SIG-M5 (cell line): Measurements from ENCODE around the gene DRC3.

ENCODE experiments used
- DNase-seq: peaks from one replicate; lab custom pipeline; 2025; lab: John Stamatoyannopoulos, UW

DRC3 gene

DNA sequence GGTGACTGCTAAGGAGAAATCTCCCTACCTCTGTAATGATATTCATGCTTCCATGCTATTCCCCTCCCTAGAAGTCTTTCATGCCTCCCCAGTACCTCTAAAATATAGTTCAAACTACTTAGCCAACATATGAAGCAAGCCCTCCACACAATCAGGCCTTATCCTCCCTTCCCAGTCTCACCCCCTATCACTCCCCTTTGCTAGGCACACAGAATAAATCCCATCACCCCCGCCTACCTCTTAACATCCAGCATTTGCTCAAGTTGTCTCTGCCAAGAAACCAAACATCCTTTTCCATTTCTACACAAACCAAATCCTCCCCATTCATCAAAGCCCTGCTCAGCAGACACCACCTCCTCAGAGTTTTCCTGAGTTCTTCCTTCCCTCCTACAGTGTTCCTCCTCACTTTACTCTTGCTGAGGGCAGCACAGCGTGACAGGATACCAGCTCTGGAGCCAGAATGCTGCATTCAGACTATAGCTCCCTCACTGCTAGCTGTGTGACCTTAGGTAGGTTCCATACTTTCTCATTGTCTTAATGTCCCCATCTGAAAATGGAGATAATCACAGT lies 7.4 kb upstream of the DRC3 start:
- no peak for DNase-seq

DNA sequence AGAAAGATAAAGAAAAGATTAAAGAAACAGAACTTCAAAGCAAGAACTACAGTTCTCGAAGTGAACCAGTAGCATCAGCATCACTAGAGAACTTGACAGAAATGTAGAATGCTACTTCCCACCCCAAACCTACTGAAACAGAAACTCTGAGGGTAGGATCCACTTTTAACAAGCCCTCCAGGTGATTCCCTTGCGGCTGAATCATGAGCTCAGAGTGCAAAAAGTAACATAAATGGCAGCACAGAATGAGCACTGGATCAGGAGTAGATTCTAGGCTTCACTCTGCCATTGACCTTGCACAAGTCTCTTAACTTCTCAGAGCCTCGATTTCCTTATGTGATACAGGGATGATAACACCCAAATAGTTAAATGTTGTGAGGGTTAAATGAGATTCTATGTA lies 6.3 kb upstream of the DRC3 start:
- DNase-seq = no peak

DNA sequence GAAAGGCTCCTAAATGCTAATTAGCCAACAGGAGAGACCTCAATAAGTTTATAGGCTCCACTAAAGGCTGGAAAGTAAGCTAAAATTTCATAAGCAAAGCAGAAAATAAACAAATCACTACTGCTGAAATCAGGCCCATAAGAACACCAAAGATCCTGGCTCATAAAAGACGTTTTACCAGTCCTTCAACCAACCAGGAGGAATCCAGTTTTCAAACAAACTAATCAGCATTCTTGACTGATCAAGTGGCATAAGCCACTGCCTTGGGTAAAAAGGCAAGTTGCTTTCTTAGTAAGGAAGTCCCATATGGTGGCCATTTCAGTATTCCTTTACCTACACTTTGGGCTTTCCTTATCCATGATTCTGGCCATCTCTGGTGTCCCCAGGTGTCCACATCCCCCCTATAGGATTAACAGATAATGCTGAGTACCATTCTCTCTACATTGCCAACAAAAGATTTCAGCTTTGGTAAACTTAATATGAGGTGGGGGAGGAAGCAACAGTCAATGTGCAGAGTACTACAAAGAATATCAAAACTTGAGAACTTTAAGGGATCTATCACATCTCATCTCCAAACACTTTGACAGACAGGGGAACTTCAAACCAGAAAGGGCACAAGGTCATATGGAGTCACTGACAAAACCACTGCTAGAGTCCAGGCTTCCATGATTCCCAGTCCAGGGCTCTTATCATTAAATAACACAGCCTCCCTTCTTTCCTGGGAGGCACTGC lies 1.8 kb upstream of the DRC3 start:
- no peak for DNase-seq

DNA sequence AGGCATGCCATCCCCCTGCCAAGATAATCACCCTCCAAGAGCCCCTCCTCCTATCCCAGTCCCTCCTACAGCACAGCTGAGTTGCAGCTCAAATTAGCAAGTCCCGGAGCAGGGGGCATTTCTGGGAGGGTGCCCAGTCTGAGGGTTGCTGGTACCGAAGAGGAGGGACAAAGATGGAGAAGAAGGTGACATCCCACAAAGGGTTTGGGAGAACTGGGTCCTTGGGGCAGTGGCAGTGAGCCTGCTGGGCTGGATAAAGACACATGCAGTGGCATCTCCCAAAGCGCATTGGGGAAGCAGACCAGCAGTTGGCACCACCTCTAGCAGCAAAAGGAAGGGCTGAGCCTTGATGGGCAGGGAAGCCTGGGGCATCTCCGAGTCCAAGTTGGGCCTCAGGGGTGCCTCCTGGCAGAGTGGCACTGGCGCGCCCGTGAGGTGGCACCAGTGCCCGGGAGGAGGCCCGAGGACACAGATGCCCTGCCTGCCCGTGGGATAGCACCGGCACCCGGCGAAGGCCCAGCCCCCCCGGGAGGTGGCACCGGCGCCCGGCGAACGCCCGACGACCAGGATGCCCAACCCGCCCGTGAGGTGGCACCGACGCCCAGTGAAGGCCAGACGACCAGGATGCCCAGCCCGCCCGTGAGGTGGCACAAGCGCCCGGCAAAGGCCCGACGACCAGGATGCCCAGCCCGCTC lies 1.1 kb upstream of the DRC3 start:
- no peak for DNase-seq

DNA sequence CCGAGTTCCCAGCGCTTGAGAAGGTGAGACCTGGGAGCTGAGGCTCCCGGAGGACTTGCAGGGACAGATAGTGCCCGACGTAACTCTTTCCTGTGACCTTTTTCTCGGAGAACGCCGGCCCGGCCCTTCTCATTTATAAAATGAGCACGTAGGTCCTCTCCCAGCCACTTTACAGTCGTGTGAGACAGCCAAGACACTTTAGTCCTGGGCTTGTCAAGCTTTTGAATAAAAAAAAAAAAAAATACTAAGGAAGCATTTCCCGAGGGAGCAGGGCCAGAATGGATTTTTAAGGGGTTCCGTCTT lies 241 bp downstream of the DRC3 start:
- DNase-seq = no peak

DNA sequence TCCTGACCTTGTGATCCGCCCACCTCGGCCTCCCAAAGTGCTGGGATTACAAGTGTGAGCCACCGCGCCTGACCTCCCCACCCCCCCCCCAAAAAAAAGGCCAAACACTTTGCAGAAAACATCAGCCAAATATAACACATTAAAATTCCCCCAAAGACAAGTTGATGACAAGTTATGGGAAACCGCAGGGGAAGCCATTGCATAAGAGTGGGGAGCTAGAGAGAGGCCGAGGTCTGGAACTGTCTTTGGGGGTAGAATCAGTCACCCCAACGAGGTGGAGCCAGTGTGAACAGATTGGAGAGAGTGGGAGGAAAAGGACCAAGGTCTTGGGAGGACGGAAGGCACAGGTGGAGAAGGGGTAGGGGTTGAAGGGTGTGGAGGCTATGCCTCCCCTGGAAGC lies 2.8 kb downstream of the DRC3 start:
- no peak for DNase-seq

DNA sequence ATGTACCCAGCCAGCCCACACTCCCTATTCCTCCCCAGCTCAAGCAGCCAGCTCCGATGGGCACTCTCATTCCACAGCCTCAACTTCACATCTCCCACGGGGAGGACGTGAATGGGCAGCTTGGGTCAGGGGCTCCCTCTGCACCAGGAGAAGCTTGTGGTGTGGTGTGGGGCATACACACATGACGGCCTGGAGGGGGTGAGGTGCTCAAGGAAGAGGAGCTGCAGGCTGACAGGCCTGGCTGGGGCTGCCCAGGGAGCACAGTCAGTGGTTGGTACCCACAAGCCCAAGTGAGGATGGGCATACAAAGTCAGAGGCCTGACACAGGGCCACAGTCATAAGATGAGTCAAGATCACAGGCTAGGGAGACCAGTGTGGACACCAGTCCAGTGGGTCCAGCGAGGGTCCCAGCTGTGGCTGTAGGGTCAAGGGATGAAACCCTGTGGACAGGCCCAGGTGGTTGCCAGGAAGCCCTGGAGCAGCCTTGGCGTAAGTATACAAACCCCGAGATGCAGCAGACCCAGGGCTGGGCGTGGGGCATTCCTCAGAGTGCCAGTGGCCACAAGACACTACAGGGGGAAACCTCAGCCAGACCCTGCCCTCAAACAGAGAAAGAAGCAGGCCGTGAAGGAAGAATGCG lies 4.4 kb downstream of the DRC3 start:
- DNase-seq = no peak

DNA sequence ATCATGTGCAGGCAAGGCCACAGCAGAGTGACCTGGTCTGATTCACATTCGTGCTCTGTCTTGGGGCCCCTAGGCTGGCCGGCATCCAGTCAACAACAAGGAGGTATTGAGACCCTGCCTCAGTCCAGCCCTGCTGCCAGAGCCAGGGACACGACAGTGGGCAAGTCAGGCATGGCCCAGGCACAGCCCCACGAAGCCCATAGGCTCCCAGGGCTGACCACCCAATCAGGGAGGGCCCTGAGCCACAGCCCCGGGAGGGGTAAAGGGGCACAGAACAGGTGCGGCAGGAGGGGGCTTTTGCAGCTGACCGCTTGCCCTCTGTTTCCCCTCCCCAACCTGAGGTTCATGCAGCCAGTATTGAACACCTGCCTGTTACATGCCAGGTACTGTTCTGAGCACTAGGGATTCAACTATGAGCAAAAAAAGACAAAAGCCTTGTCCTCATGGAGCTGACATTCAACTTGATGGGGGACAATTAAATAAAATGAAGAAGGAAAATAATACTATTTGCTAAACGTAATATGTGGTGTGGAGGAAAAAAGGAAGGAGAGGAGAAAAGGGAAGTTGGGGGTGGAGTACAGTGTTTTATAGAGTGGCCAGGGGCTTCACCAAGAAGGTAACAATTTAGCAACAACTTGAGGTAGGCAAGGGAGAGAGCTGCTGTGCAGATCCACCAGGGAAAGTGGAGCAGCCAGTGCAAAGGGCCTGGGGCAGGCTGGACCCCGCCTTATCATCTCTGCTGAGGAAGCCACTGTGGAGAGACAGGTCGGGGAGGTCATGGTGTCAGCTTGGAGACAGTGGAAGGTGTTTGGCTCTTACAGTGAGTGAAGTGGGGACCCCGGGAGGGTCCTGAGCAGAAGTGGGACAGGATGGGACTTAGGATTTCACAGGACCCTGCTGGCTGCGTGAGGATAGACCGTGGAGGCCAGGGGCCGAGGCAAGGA lies 6.1 kb downstream of the DRC3 start:
- DNase-seq = no peak

DNA sequence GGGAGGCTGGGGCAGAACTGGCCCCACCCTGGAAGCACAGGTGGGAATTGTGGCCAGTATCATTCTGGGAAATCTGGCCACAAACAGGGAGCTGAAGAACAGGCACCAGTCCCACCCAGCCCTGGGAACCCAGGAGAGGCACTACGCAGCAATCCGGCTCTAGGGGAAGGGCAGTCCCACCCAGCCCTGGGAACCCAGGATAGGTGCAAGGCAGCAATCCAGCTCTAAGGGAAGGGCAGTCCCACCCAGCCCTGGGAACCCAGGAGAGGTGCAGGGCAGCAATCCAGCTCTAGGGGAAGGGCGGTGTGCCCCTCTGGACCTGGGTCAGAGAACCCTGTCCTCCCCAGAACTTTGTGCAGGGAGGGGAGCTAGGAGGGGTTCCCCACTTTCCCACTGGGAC lies 7.1 kb downstream of the DRC3 start:
- DNase-seq = no peak

DNA sequence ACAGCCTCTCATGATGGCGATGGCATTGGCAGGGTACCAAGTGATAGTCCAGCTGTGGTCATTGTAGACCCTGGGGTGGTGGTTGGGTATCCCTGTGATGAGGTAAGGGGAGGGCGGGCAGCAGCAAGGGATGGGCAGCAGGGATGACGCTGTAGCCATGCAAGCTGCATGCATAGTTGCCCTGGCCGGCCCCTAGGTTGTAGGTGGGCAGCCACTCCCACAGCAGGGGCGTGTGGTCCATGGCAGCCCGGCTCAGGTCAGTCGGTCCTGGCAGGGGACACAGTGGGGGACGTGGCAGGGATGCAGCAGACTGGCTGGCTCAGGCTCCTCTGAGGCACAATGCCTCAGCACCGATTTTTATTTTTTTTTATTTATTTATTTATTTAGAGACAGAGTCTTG lies 8.7 kb downstream of the DRC3 start:
- DNase-seq = no peak

DNA sequence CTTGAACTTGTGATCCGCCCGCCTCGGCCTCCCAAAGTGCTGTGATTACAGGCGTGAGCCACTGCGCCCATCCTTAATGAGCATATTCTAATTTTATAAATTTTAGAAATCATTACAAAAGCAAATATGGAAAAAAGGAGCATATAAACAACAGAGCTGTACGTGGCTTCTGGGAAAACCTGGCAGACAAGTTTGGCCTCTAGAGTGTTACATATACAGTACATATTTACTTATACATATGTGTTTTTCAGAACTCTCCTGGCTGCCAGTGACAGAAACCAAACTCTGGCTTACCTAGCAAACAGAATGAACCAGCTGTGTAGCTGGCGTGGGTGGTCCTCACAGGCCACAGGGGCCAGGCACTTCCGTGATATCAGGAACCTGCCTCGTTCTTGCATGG lies 10.1 kb downstream of the DRC3 start:
- no peak for DNase-seq

DNA sequence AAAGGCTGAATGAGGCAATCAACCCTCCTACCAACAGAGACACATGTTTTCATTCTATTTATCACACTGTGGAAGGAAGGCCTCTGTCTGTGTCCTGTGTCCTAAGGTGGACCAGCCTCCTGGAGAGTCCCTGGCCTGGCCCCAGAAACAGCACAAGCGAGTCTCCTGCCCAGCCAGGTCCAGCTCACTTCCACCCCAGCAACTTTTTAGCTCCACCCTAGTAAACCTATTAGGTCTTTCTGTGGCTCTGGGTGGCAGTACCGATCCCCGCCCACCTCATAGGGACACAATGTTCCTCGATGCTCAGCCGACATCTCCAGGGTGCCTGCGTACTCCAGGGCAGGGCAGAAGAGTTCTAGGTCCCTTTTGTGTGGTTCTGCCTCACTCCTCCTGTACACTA lies 10.7 kb downstream of the DRC3 start:
- DNase-seq = no peak

DNA sequence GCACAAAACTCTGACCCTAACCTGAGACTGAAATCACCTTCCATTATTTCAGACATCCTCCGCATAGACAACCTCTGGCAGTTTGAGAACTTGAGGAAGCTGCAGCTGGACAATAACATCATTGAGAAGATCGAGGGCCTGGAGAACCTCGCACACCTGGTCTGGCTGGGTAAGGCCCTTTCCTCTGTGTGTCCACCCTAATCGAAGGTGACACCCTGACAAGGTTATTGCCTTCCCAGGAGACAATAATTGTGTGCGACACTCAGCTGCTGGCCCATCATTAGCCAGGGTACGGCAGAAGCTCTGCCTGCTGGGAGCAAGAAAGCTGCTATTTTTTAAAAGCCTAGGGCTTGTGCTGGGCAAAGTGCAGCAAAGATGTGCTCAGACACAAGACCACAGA lies 11.1 kb downstream of the DRC3 start:
- no peak for DNase-seq

DNA sequence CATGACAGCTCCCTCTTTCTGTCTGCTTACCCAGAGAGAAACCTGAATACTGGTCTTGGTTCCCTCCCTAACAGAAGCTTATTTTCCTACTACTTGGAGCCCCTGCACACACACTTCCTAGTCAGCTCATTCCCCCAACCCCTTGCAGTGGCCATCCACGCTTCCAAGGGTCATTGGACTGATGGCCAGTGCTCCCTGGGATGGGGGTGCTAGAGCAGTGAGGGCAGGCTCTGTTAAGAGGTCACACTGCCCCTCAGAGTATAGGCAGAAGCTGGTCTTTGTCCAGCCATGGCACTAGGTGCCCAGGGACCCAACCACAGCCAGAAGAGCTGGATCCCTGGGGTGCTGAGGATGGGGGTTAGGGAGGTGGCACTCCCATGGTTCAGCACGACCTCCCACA lies 12.5 kb downstream of the DRC3 start:
- no peak for DNase-seq

DNA sequence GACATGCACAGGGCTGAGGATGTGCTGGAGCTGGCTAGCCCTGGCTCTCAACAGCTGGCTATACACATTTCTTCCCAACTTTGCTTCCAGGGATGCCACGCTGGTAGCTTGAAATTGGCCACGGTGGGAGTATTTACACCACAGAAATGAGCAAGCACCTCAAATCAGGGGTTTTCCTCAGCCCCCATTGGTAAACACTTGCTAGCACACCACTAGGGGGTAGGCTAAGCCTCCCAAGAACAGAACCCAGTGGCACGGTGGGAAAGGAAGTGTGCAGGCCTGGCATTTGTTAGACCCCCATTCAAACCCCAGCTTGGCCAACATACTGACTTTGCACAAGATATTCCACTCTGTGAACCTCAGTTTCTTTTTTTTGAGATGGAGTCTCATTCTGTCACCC lies 12.9 kb downstream of the DRC3 start:
- DNase-seq = no peak

DNA sequence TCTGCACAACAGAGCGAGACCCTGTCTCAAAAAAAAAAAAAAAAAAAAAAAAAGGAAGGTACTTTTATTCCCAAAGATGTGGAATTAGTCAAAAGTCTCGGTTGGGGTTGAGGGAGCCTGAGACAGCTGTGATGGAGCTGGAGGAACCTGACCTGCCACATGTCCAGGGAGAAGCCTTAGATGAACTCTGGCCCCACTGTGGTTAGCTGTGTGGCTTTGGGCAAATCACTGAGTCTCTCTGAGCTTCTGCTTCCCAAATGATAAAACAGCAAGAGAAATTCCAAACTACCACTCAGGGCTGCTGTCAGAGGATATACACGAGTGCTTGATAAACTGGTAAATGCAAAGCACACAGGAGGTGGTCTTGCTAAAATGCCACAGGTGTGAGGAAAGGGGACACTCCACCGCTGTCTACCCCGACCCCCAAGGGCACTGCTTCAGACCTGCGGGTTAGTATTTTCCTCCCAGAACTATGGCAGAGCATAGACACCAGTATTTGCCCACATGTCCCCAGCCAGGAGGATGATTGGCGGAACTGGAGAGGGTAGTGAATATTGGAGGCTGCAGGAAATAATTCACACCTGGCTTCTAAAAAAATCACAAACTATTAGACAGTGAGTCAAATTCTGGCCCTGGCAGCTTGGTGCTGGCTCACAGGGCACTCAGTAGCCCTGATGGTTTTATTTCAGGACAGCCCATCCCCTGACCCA lies 14.7 kb downstream of the DRC3 start:
- no peak for DNase-seq

DNA sequence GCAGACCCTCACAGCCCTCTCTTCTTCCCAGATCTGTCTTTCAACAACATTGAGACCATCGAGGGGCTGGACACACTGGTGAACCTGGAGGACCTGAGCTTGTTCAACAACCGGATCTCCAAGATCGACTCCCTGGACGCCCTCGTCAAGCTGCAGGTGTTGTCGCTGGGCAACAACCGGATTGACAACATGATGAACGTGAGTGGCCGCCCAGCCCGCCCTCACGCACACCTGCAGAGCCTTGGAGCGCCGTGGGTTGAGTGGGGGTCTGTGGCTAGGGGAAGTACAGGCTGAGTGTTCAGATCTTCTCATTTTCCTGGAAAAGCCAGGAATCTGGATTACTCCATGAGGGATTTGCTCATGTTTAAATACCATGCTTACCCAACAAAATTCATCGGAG lies 15.2 kb downstream of the DRC3 start:
- DNase-seq = no peak

DNA sequence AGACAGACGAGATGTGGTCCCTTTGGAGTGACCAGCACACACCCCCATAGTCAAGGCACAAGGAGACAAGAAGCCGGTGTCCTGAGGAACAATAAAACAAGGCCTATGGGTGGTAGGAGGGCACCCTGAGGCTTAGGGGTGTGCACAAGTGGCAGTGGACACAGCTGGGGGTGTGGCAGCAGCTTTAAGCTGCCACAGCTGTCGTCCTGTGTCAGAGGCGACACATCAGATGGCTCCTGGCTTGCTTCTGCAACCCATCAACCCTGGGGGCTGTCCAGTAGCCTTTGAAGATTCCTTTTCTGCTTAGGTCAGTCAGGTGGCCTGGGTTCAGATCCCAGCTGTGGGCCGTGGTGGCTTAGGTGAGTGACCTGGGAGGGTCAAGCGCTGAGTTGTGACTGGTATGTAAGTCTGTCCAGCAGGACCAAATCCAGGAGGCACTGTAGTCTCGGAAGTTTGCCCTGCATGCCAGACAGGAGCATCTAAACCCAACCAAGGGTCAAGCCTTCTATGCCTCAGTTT lies 15.8 kb downstream of the DRC3 start:
- DNase-seq = no peak

DNA sequence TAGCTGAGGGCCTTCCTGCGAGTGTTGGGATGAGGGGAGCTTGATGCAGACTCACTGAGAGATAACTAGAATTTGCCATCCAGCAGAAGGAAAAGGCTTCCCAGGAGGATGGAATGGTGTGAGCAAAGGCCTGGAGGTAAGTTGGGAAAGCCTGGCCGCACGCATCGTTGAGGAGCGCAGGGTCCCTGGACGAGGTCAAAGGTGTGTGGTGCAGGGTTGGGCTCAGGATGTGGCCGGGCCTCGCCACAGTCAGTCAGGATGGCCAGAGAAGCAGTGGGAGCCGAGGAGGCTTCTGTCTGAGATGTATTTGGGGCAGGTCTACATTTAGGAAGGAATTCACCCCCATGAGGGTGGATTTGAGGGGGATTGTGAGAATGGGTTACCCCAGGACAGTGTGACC lies 16.4 kb downstream of the DRC3 start:
- no peak for DNase-seq

DNA sequence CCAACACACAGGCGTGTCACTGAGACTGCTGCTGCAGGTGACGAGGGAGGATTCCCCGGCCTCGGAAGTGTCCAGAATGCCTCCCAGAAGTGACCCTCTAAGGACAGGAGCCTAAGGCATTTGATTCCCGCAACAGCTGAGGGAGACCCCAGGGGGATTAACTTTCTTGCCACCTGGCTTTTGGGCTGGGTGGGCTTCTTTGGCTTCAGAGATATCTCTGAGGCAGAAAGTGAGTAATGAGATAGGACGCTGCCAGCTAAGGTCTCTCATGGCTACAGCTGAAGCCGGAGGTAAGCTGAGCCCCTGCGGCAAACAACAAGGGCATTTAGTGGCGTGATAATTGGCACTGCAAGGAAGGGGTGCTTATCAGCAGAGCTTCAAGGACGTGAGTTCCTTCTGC lies 17.0 kb downstream of the DRC3 start:
- DNase-seq = no peak

DNA sequence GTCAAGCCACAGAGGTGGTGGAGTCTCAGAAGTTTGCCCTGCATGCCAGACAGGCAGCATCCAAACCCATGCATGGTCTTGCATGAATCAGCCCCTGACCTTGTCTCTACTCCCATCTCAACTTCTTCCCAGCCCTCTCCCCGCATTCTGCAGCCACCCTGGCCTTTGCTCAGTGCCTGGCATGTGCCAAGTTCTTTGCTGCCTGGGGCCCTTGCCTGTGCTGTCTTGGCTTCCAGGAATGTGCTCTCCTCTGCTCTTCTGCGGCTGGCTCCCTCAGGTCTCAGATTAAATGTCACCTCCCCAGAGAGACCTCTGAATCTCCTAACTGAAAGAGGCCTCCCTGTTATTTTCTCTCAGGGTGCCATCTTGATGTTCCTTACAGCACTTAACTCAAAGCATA lies 17.6 kb downstream of the DRC3 start:
- no peak for DNase-seq
